K562 (cell line): ENCODE data around the gene LTN1. TPM values are rescaled to one million over a fixed set of nuclear protein-coding genes. Genes with fewer than 3 reads are reported as not detected.

ENCODE experiments used
- ATAC-seq: fragments of 200-7000 bp; cut with Tn5 transposase; 3 replicates; pipeline ENCODE4 v1.9.1; 2020; ENCODE audit warnings: moderate library complexity
- BruUV-seq: library from RNA; stranded (reverse); fragments of 400-500 nt; replicated peaks from 2 replicates; lab custom pipeline; 2021; lab: Mats Ljungman, UMichigan
- CTCF ChIA-PET: fragments of 300-600 bp; formaldehyde crosslinking; extraction: SDS; loops from one replicate; lab custom pipeline; 2021; ENCODE audit warnings: low intra/inter-chr PET ratio; lab: Yijun Ruan, JAX
- POLR2A ChIA-PET: fragments of 300-600, 350-650 bp; sonication (Branson Sonifier 250); formaldehyde crosslinking; extraction: SDS; loops from one replicate; lab custom pipeline; 2021; ENCODE audit warnings: antibody characterized with exemption, inconsistent platforms; lab: Yijun Ruan, JAX
- DNase-seq, 4 experiments: peaks; one replicate each; pipeline versions ENCODE4 v3.0.0 to v3.0.0-alpha.2; 2011 to 2018; ENCODE audit warnings: low spot score in 3 of 4, mixed read lengths in 3 of 4; ENCODE audit errors: extremely low read depth in 1 of 4
- FAIRE-seq: peaks from 2 replicates; lab custom pipeline; 2011; peaks lifted over from hg19 to GRCh38; lab: Jason Lieb, UNC
- H2AFZ ChIP-seq: 2 replicates; pipeline ENCODE4 v1.6.0; 2011; ENCODE audit warnings: low read depth, low read length, control low read depth, inconsistent platforms
- H3K27ac ChIP-seq: fragments of 200-600 bp; 3 replicates; pipeline ENCODE4 v1.8.0; 2011; ENCODE audit warnings: low read depth, mild to moderate bottlenecking, control low read depth, inconsistent platforms, low read length, moderate library complexity, mixed read lengths; ENCODE audit errors: extremely low read depth
- H3K27me3 ChIP-seq, 2 experiments: fragments of 300-600 bp in 1 of 2; 2 replicates in 1 of 2; 3 replicates in 1 of 2; pipeline versions ENCODE4 v1.6.0 to v1.8.0; 2011; ENCODE audit warnings: inconsistent platforms in 2 of 2, low read length in 2 of 2, mild to moderate bottlenecking in 1 of 2, mixed read lengths in 1 of 2, moderate library complexity in 1 of 2; ENCODE audit not compliant: control insufficient read depth in 2 of 2, insufficient read depth in 2 of 2
- H3K36me3 ChIP-seq: fragments of 300-600 bp; 3 replicates; pipeline ENCODE4 v1.8.0; 2011; ENCODE audit warnings: mild to moderate bottlenecking, low read length, inconsistent platforms; ENCODE audit not compliant: control insufficient read depth, insufficient read depth
- H3K4me1 ChIP-seq, 2 experiments: fragments of 200-600 bp in 1 of 2; replicated peaks in 1 of 2; 2 replicates in 1 of 2; 3 replicates in 1 of 2; pipeline versions ENCODE4 v1.5.1 to v1.8.0; 2011; ENCODE audit warnings: inconsistent platforms in 2 of 2, low read length in 2 of 2, mild to moderate bottlenecking in 1 of 2, mixed read lengths in 1 of 2, moderate library complexity in 1 of 2; ENCODE audit not compliant: control insufficient read depth in 2 of 2, insufficient read depth in 2 of 2
- H3K4me2 ChIP-seq: 2 replicates; pipeline ENCODE4 v1.6.1; 2011; ENCODE audit warnings: low read length, control low read depth, inconsistent platforms, mixed read lengths; ENCODE audit not compliant: insufficient read depth
- H3K4me3 ChIP-seq: fragments of 200-600 bp; sonication (generic), shearing (Covaris generic); 2 replicates; pipeline ENCODE4 v1.5.1; 2016; ENCODE audit warnings: control low read depth, inconsistent platforms
- H3K79me2 ChIP-seq: fragments of 200-600 bp; 3 replicates; pipeline ENCODE4 v1.8.0; 2011; ENCODE audit warnings: low read length, inconsistent platforms; ENCODE audit not compliant: control insufficient read depth, insufficient read depth
- H3K9ac ChIP-seq, 2 experiments: 2 replicates each; pipeline versions ENCODE4 v1.6.0 to v1.6.1; 2011; ENCODE audit warnings: low read depth in 2 of 2, low read length in 2 of 2, control low read depth in 1 of 2, inconsistent platforms in 1 of 2, mild to moderate bottlenecking in 1 of 2, mixed read lengths in 1 of 2; ENCODE audit not compliant: insufficient read depth in 1 of 2
- H3K9me1 ChIP-seq: one replicate; pipeline ENCODE4 v1.6.0; 2011; ENCODE audit warnings: inconsistent platforms, mild to moderate bottlenecking, low read length, moderate library complexity; ENCODE audit not compliant: control insufficient read depth, insufficient read depth
- H3K9me3 ChIP-seq: replicated peaks from 2 replicates; pipeline ENCODE4 v1.5.1; 2011; ENCODE audit warnings: low read depth, low read length, inconsistent platforms; ENCODE audit not compliant: control insufficient read depth, insufficient read depth
- H4K20me1 ChIP-seq: replicated peaks from 2 replicates; pipeline ENCODE4 v1.6.1; 2011; ENCODE audit warnings: low read length, inconsistent platforms, mixed read lengths; ENCODE audit not compliant: control insufficient read depth, insufficient read depth
- BRD9 ChIP-seq: fragments of 450-650 bp; IDR thresholded peaks from 2 replicates; pipeline ENCODE4 v1.6.1; 2018; ENCODE audit warnings: low read depth; ENCODE audit not compliant: partially characterized antibody
- GABPA ChIP-seq: fragments of 200-800 bp; sonication (Bioruptor generic); conservative IDR thresholded peaks from 2 replicates; pipeline ENCODE4 v1.6.1; 2016; ENCODE audit warnings: low read depth, missing genetic modification characterization, missing compliant biosample characterization
- GATA2 ChIP-seq: sonication (generic); formaldehyde crosslinking; IDR thresholded peaks from 2 replicates; pipeline ENCODE4 v1.4.0; 2020; ENCODE audit warnings: mild to moderate bottlenecking, missing genetic modification reagents
- HNRNPLL ChIP-seq: fragments of 200-400 bp; formaldehyde crosslinking; IDR thresholded peaks from 2 replicates; pipeline ENCODE4 v1.6.1; 2017; ENCODE audit warnings: low read length, low read depth, mild to moderate bottlenecking; ENCODE audit not compliant: poor library complexity, severe bottlenecking
- KLF10 ChIP-seq: fragments of 250-450 bp; sonication (Bioruptor Pico); IDR thresholded peaks from 2 replicates; pipeline ENCODE4 v1.6.1; 2021; ENCODE audit warnings: matching md5 sums
- NCOA6 ChIP-seq: fragments of 450-650 bp; IDR thresholded peaks from 2 replicates; pipeline ENCODE4 v1.6.1; 2017; ENCODE audit warnings: mild to moderate bottlenecking
- NCOR1 ChIP-seq: fragments of 450-650 bp; IDR thresholded peaks from 2 replicates; pipeline ENCODE4 v1.6.1; 2016; ENCODE audit warnings: mild to moderate bottlenecking, moderate library complexity
- RBM22 ChIP-seq: fragments of 200-400 bp; formaldehyde crosslinking; IDR thresholded peaks from 2 replicates; pipeline ENCODE4 v1.6.1; 2018; ENCODE audit warnings: low read length, low read depth; ENCODE audit not compliant: poor library complexity, severe bottlenecking
- SMARCC2 ChIP-seq: fragments of 450-650 bp; IDR thresholded peaks from 2 replicates; pipeline ENCODE4 v1.6.1; 2017; ENCODE audit warnings: antibody characterized with exemption, moderate library complexity, mild to moderate bottlenecking, low read depth
- TBL1XR1 ChIP-seq, 2 experiments: IDR thresholded peaks; 2 replicates each; pipeline ENCODE4 v1.6.1; 2012; ENCODE audit warnings: improper control_type of control experiment in 2 of 2, low read length in 2 of 2, mild to moderate bottlenecking in 1 of 2
- TCF3 ChIP-seq: sonication (generic); formaldehyde crosslinking; IDR thresholded peaks from 2 replicates; pipeline ENCODE4 v1.4.0; 2020; ENCODE audit warnings: mild to moderate bottlenecking, missing genetic modification reagents
- TOE1 ChIP-seq, 2 experiments: fragments of 450-650 bp in 1 of 2; sonication (generic) in 1 of 2; formaldehyde crosslinking in 1 of 2; IDR thresholded peaks; 2 replicates each; pipeline versions ENCODE4 v1.7.1 to v1.8.0; 2016 to 2022; ENCODE audit warnings: borderline replicate concordance in 2 of 2, mild to moderate bottlenecking in 2 of 2, antibody characterized with exemption in 1 of 2, inconsistent platforms in 1 of 2, low read depth in 1 of 2, missing genetic modification reagents in 1 of 2, moderate library complexity in 1 of 2
- ZC3H8 ChIP-seq: fragments of 450-650 bp; IDR thresholded peaks from 2 replicates; pipeline ENCODE4 v1.6.1; 2017
- ZNF239 ChIP-seq: fragments of 250-450 bp; sonication (Bioruptor Pico); IDR thresholded peaks from 2 replicates; pipeline ENCODE4 v1.4.0; 2020; ENCODE audit warnings: mild to moderate bottlenecking
- ZNF253 ChIP-seq: fragments of 250-450 bp; sonication (Bioruptor Pico); conservative IDR thresholded peaks from 2 replicates; pipeline ENCODE4 v1.6.1; 2021; ENCODE audit warnings: mild to moderate bottlenecking
- ZNF408 ChIP-seq: fragments of 250-450 bp; sonication (Bioruptor Pico); IDR thresholded peaks from 2 replicates; pipeline ENCODE4 v1.4.0; 2020; ENCODE audit warnings: low read depth, mild to moderate bottlenecking, moderate library complexity
- ZNF436 ChIP-seq: fragments of 250-450, 450-650 bp; sonication (Bioruptor Pico); formaldehyde crosslinking; IDR thresholded peaks from 2 replicates; pipeline ENCODE4 v1.7.0; 2020; ENCODE audit warnings: mild to moderate bottlenecking
- WGBS: fragments of 100-300 bp; shearing (Covaris generic); methylation state at CpG from one replicate; pipeline ENCODE4 v1.1.6; 2016; ENCODE audit warnings: low coverage, mixed read lengths; ENCODE audit not compliant: insufficient coverage; ENCODE audit errors: missing lambda C conversion rate; 5-methylcytosine and 5-hydroxymethylcytosine counted together
- in situ Hi-C: fragments of 300-500 bp; cut with MboI; formaldehyde crosslinking; loops from 4 replicates; pipeline ENCODE4 v1.15.0; 2018; ENCODE audit warnings: inconsistent platforms, mixed read lengths
- intact Hi-C: fragments of 100-400 bp; cut with micrococcal nuclease; formaldehyde crosslinking; loops from 2 replicates; pipeline ENCODE4 v1.14.2; 2022
- polyA plus RNA-seq, 8 experiments: library from polyadenylated mRNA; depleted of rRNA in 4 of 8; stranded (reverse) in 5 of 8; unstranded in 3 of 8; fragments of >200 nt; fragmentation: Nextera tagmentation in 2 of 8; fragmentation: Illumina TruSeq in 1 of 8; extraction: Ambion mirVana in 2 of 8; extraction: Trizol in 1 of 8; gene quantifications; 2 replicates each; pipeline versions ENCODE4 v1.2.1 to v1.2.3, GENCODE V29; 2011 to 2014; ENCODE audit warnings: inconsistent platforms in 1 of 8, missing spikeins in 1 of 8
- total RNA-seq, 7 experiments: library from RNA; depleted of rRNA in 6 of 7; stranded (reverse); fragments of >200 nt in 6 of 7; fragmentation: Illumina TruSeq in 2 of 7; extraction: Trizol in 2 of 7; gene quantifications; 2 replicates each; pipeline versions ENCODE4 v1.2.1 to v1.2.3, GENCODE V29; 2011 to 2021; ENCODE audit warnings: low replicate concordance in 1 of 7
- TF ChIP-seq, protein P1 (sequence below): fragments of 250-450 bp; sonication (Bioruptor Pico); IDR thresholded peaks from 2 replicates; pipeline ENCODE4 v1.8.0; 2021; ENCODE audit warnings: moderate library complexity, mild to moderate bottlenecking, inconsistent platforms
- TF ChIP-seq, protein P2 (sequence below), 2 experiments: fragments of 450-650 bp in 1 of 2; IDR thresholded peaks; 2 replicates each; pipeline ENCODE4 v1.6.1; 2011 to 2017; ENCODE audit warnings: low read depth in 2 of 2, antibody characterized with exemption in 1 of 2, borderline replicate concordance in 1 of 2, low read length in 1 of 2, mild to moderate bottlenecking in 1 of 2, mixed read lengths in 1 of 2; ENCODE audit not compliant: control insufficient read depth in 1 of 2

Gene LTN1
- total and polyA plus RNA-seq, 9 of the 15 experiments (the other 6 are each of a cell fraction or from before 2014, with no cell fraction given), result 15.7 to 49.6 (median 28.7) TPM

DNA sequence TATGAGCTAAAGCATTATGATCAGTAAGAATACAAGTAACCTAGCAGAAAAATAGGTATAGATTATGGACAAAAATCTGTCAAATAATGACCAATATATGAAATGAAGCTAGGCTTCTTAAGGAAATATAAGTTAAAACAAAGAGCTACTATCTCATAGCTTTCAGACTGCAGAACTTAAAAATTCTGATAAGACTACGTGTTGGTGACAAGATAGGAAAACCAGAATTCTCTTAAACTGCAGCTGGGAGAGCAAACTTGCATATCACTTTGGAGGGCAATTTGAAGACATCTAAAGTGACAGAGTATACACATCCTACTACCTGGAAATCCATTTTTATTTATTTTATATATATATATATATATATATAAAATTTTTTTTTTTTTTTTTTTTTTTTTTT lies 65.5 kb downstream of the LTN1 start:
- Histone ChIP-seq H3K27ac (no peak overlapping the region), H3K9me1 (no peaks in the 10 kb centered on the region), H3K27me3 (no peaks in the 10 kb centered on the region), H4K20me1 (no peaks in the 10 kb centered on the region), H3K9me3 (no peaks in the 10 kb centered on the region), H3K4me2 (no peak overlapping the region), H3K36me3 (peaks cover 36% of the 10 kb centered on the region; the same call in 2 of the 3 replicates), H3K9ac (no peak overlapping the region), H3K4me3 (no peak overlapping the region), H3K4me1 (peaks cover 0 to 3% of the 10 kb centered on the region in 2 experiments; a peak in 2 of 5 replicates), H3K79me2 (no peaks in the 10 kb centered on the region), H2AFZ (no peak overlapping the region)
- ATAC-seq, result peak; percentile 32; the same call in 2 of the 3 replicates
- ChIA-PET POLR2A (interaction anchor here (0.7 to 1.3 kb wide), 3 partner anchors 12 to 20 kb away, joined by 6 read pairs; no protein-coding TSS in a partner anchor), CTCF (no interaction called here)
- no TSS peak for BruUV-seq
- intact Hi-C loops (no loop called here), in situ Hi-C loops (no loop called here)
- peak in 1 of 4 experiments; percentile 25 for DNase-seq
- no peak for FAIRE-seq
- WGBS, result 5% methylated on average over 1 of the region's 1 CpG
- TF ChIP-seq BRD9, result no peak
- TF ChIP-seq ZNF239 (CRISPR knock-in tag), result no peak
- no peak for TF ChIP-seq ZNF408
- no peak for TF ChIP-seq GATA2 (CRISPR knock-in tag)
- TF ChIP-seq GABPA (tag), result no peak
- TF ChIP-seq ZNF436, result no peak
- no peak for TF ChIP-seq HNRNPLL
- no peak for TF ChIP-seq TBL1XR1 (IDR thresholded peaks at IDR 0.05; ENCODE audit: low read length in 2 of 2)
- TF ChIP-seq TOE1 (IDR thresholded peaks at IDR 0.05; ENCODE audit: borderline replicate concordance), result no peak
- no peak for TF ChIP-seq TOE1 (CRISPR knock-in tag; IDR thresholded peaks at IDR 0.05; ENCODE audit: borderline replicate concordance, low read depth)
- no peak for TF ChIP-seq RBM22
- TF ChIP-seq, protein P1, sequence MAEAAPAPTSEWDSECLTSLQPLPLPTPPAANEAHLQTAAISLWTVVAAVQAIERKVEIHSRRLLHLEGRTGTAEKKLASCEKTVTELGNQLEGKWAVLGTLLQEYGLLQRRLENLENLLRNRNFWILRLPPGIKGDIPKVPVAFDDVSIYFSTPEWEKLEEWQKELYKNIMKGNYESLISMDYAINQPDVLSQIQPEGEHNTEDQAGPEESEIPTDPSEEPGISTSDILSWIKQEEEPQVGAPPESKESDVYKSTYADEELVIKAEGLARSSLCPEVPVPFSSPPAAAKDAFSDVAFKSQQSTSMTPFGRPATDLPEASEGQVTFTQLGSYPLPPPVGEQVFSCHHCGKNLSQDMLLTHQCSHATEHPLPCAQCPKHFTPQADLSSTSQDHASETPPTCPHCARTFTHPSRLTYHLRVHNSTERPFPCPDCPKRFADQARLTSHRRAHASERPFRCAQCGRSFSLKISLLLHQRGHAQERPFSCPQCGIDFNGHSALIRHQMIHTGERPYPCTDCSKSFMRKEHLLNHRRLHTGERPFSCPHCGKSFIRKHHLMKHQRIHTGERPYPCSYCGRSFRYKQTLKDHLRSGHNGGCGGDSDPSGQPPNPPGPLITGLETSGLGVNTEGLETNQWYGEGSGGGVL (CRISPR knock-in tag), result no peak
- TF ChIP-seq NCOR1, result peak; percentile 30; the same call in 1 of the 2 replicates
- TF ChIP-seq ZNF253 (CRISPR knock-in tag), result no peak
- TF ChIP-seq TCF3, result peak; percentile 53; the same call in 1 of the 2 replicates
- TF ChIP-seq, protein P2, sequence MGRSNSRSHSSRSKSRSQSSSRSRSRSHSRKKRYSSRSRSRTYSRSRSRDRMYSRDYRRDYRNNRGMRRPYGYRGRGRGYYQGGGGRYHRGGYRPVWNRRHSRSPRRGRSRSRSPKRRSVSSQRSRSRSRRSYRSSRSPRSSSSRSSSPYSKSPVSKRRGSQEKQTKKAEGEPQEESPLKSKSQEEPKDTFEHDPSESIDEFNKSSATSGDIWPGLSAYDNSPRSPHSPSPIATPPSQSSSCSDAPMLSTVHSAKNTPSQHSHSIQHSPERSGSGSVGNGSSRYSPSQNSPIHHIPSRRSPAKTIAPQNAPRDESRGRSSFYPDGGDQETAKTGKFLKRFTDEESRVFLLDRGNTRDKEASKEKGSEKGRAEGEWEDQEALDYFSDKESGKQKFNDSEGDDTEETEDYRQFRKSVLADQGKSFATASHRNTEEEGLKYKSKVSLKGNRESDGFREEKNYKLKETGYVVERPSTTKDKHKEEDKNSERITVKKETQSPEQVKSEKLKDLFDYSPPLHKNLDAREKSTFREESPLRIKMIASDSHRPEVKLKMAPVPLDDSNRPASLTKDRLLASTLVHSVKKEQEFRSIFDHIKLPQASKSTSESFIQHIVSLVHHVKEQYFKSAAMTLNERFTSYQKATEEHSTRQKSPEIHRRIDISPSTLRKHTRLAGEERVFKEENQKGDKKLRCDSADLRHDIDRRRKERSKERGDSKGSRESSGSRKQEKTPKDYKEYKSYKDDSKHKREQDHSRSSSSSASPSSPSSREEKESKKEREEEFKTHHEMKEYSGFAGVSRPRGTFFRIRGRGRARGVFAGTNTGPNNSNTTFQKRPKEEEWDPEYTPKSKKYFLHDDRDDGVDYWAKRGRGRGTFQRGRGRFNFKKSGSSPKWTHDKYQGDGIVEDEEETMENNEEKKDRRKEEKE (IDR thresholded peaks at IDR 0.05; ENCODE audit: borderline replicate concordance in 1 of 2, control insufficient read depth in 1 of 2, low read depth in 2 of 2, low read length in 1 of 2), result no peak
- TF ChIP-seq SMARCC2, result no peak
- no peak for TF ChIP-seq KLF10
- TF ChIP-seq ZC3H8, result no peak
- no peak for TF ChIP-seq NCOA6
